GM12878 (cell line): ENCODE results near the gene AP1M2. TPM values are rescaled to one million over a fixed set of nuclear protein-coding genes. Genes with fewer than 3 reads are reported as not detected.
A peak's percentile ranks its signal among the peaks of the same experiment; 100 is the strongest.

Source experiments
- E2F8 ChIP-seq: fragments of 450-650 bp; IDR thresholded peaks from 2 replicates; pipeline ENCODE4 v1.6.1; 2018; ENCODE audit warnings: mild to moderate bottlenecking, low read depth, moderate library complexity; ENCODE audit not compliant: partially characterized antibody
- HCFC1 ChIP-seq: fragments of 150-350 bp; IDR thresholded peaks from 2 replicates; pipeline ENCODE4 v1.6.1; 2014; ENCODE audit warnings: low read length
- JUND ChIP-seq: IDR thresholded peaks from 2 replicates; pipeline ENCODE4 v1.6.1; 2012; ENCODE audit warnings: low read depth, mild to moderate bottlenecking, low read length, improper control_type of control experiment, moderate library complexity
- POLR2AphosphoS5 ChIP-seq: IDR thresholded peaks from 2 replicates; pipeline ENCODE4 v1.6.1; 2011; ENCODE audit warnings: mild to moderate bottlenecking, low read length, inconsistent platforms
- SMC3 ChIP-seq: IDR thresholded peaks from 2 replicates; pipeline ENCODE4 v1.6.1; 2011; ENCODE audit warnings: low read length, improper control_type of control experiment, borderline replicate concordance
- STAT3 ChIP-seq: IDR thresholded peaks from 2 replicates; pipeline ENCODE4 v1.6.1; 2011; ENCODE audit warnings: low read depth, low read length, improper control_type of control experiment
- TCF7 ChIP-seq: IDR thresholded peaks from 2 replicates; pipeline ENCODE4 v1.6.1; 2014; ENCODE audit warnings: antibody characterized with exemption, borderline replicate concordance
- YY1 ChIP-seq: IDR thresholded peaks from 2 replicates; pipeline ENCODE4 v1.6.1; 2011; ENCODE audit warnings: low read depth, mild to moderate bottlenecking, low read length
- ZNF217 ChIP-seq: fragments of 450-650 bp; IDR thresholded peaks from 2 replicates; pipeline ENCODE4 v1.6.1; 2017; ENCODE audit warnings: antibody characterized with exemption, mild to moderate bottlenecking
- ZNF24 ChIP-seq: fragments of 450-650 bp; IDR thresholded peaks from 2 replicates; pipeline ENCODE4 v1.6.1; 2017; ENCODE audit warnings: antibody characterized with exemption, mild to moderate bottlenecking
- polyA plus RNA-seq, 11 experiments: library from polyadenylated mRNA; depleted of rRNA in 4 of 11; unstranded in 6 of 11; stranded (reverse) in 5 of 11; fragments of >200 nt; fragmentation: Nextera tagmentation in 4 of 11; fragmentation: Illumina TruSeq in 1 of 11; extraction: Ambion mirVana in 4 of 11; extraction: Trizol in 1 of 11; gene quantifications; 1 replicate in 1 of 11; 2 replicates in 10 of 11; pipeline versions ENCODE4 v1.2.1 to v1.2.3, GENCODE V29; 2011 to 2016; ENCODE audit warnings: inconsistent platforms in 2 of 11, missing spikeins in 2 of 11, low read depth in 1 of 11
- total RNA-seq, 4 experiments: library from RNA; depleted of rRNA in 3 of 4; stranded (reverse); fragments of >200 nt in 3 of 4; fragmentation: Illumina TruSeq in 1 of 4; extraction: Trizol in 1 of 4; gene quantifications; 2 replicates each; pipeline versions ENCODE4 v1.2.1 to v1.2.3, GENCODE V29; 2013 to 2021
- TF ChIP-seq, protein P1 (sequence below): fragments of 450-650 bp; IDR thresholded peaks from 2 replicates; pipeline ENCODE4 v1.6.1; 2017; ENCODE audit warnings: antibody characterized with exemption, mild to moderate bottlenecking, moderate library complexity
- TF ChIP-seq, protein P2 (sequence below): fragments of 450-650 bp; IDR thresholded peaks from 2 replicates; pipeline ENCODE4 v1.6.1; 2017; ENCODE audit warnings: mild to moderate bottlenecking, moderate library complexity
- TF ChIP-seq, protein P3 (sequence below): IDR thresholded peaks from 2 replicates; pipeline ENCODE4 v1.6.1; 2012; ENCODE audit warnings: low read depth, low read length, improper control_type of control experiment
- TF ChIP-seq, protein P4 (sequence below): IDR thresholded peaks from 2 replicates; pipeline ENCODE4 v1.6.1; 2011; ENCODE audit warnings: low read depth, mild to moderate bottlenecking, low read length, moderate library complexity, borderline replicate concordance; ENCODE audit errors: extremely low read depth
- TF ChIP-seq, protein P5 (sequence below): IDR thresholded peaks from 2 replicates; pipeline ENCODE4 v1.6.1; 2011; ENCODE audit warnings: low read depth, low read length, improper control_type of control experiment, borderline replicate concordance

The AP1M2 gene
- total and polyA plus RNA-seq, 10 of the 15 experiments (the other 5 are each of a cell fraction or from before 2014, with no cell fraction given): 0.72 TPM; not detected in 9

DNA sequence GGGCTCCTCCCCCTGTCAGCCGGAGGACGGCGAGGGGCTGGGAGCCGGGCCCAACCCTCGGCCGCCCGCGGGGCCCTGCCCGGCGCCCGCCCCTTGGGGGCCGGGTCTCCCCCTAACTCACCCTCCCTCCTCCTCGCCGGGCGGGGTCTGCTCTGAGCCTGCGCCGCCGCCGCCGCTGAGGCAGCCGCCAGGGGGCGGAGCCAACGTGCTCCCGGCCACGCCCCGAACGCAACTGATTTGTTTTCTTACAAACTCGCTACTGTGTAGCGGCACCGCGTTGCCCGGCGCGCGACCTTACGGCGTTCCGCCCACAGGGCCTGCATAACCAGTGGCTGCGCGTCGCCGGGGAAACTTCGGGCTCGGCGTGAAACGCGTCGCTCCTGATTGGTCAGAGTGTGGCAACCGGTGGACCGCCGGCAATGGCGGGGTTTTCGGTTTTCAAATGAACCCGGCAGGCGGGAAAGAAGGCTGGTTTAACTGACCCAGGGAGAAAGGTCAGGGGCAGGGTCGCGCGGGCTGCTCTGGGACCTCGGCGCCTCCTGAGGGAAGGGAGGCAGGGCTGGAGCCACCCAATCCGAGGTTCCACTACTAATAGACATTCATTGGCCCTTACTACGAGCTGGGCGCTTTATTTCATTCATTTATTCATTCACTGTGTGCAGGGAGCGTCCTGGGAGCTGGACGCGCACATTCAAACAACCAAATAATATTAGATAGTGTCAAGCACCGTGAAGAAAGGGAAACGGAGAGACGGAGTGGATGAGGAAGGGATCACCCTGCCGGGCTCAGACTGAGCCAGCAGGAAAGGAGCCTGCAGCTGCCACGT, 18.1 kb downstream of the AP1M2 start, which contains the start of gene CDKN2D (continued):
- TF ChIP-seq TCF7 (no peak), YY1 (peak; percentile 84), SMC3 (no peak), ZNF217 (no peak), STAT3 (no peak), E2F8 (peak; percentile 81), JUND (no peak), POLR2AphosphoS5 (no peak), HCFC1 (peak; percentile 31; the same call in 1 of the 2 replicates), ZNF24 (peak; percentile 85)
- TF ChIP-seq, protein P1, sequence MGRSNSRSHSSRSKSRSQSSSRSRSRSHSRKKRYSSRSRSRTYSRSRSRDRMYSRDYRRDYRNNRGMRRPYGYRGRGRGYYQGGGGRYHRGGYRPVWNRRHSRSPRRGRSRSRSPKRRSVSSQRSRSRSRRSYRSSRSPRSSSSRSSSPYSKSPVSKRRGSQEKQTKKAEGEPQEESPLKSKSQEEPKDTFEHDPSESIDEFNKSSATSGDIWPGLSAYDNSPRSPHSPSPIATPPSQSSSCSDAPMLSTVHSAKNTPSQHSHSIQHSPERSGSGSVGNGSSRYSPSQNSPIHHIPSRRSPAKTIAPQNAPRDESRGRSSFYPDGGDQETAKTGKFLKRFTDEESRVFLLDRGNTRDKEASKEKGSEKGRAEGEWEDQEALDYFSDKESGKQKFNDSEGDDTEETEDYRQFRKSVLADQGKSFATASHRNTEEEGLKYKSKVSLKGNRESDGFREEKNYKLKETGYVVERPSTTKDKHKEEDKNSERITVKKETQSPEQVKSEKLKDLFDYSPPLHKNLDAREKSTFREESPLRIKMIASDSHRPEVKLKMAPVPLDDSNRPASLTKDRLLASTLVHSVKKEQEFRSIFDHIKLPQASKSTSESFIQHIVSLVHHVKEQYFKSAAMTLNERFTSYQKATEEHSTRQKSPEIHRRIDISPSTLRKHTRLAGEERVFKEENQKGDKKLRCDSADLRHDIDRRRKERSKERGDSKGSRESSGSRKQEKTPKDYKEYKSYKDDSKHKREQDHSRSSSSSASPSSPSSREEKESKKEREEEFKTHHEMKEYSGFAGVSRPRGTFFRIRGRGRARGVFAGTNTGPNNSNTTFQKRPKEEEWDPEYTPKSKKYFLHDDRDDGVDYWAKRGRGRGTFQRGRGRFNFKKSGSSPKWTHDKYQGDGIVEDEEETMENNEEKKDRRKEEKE: no peak
- TF ChIP-seq, protein P2, sequence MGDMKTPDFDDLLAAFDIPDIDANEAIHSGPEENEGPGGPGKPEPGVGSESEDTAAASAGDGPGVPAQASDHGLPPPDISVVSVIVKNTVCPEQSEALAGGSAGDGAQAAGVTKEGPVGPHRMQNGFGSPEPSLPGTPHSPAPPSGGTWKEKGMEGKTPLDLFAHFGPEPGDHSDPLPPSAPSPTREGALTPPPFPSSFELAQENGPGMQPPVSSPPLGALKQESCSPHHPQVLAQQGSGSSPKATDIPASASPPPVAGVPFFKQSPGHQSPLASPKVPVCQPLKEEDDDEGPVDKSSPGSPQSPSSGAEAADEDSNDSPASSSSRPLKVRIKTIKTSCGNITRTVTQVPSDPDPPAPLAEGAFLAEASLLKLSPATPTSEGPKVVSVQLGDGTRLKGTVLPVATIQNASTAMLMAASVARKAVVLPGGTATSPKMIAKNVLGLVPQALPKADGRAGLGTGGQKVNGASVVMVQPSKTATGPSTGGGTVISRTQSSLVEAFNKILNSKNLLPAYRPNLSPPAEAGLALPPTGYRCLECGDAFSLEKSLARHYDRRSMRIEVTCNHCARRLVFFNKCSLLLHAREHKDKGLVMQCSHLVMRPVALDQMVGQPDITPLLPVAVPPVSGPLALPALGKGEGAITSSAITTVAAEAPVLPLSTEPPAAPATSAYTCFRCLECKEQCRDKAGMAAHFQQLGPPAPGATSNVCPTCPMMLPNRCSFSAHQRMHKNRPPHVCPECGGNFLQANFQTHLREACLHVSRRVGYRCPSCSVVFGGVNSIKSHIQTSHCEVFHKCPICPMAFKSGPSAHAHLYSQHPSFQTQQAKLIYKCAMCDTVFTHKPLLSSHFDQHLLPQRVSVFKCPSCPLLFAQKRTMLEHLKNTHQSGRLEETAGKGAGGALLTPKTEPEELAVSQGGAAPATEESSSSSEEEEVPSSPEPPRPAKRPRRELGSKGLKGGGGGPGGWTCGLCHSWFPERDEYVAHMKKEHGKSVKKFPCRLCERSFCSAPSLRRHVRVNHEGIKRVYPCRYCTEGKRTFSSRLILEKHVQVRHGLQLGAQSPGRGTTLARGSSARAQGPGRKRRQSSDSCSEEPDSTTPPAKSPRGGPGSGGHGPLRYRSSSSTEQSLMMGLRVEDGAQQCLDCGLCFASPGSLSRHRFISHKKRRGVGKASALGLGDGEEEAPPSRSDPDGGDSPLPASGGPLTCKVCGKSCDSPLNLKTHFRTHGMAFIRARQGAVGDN: no peak
- TF ChIP-seq, protein P3, sequence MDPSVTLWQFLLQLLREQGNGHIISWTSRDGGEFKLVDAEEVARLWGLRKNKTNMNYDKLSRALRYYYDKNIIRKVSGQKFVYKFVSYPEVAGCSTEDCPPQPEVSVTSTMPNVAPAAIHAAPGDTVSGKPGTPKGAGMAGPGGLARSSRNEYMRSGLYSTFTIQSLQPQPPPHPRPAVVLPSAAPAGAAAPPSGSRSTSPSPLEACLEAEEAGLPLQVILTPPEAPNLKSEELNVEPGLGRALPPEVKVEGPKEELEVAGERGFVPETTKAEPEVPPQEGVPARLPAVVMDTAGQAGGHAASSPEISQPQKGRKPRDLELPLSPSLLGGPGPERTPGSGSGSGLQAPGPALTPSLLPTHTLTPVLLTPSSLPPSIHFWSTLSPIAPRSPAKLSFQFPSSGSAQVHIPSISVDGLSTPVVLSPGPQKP: no peak
- TF ChIP-seq, protein P4, sequence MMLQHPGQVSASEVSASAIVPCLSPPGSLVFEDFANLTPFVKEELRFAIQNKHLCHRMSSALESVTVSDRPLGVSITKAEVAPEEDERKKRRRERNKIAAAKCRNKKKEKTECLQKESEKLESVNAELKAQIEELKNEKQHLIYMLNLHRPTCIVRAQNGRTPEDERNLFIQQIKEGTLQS: no peak
- TF ChIP-seq, protein P5, sequence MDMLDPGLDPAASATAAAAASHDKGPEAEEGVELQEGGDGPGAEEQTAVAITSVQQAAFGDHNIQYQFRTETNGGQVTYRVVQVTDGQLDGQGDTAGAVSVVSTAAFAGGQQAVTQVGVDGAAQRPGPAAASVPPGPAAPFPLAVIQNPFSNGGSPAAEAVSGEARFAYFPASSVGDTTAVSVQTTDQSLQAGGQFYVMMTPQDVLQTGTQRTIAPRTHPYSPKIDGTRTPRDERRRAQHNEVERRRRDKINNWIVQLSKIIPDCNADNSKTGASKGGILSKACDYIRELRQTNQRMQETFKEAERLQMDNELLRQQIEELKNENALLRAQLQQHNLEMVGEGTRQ: no peak
